ENCODE data around the gene SDK1. TPM values are rescaled to one million over a fixed set of nuclear protein-coding genes. Genes with fewer than 3 reads are reported as not detected.

SDK1 gene
- total and polyA plus RNA-seq, 12 donors, result 1.0 to 5.3 (median 3.2) TPM

DNA sequence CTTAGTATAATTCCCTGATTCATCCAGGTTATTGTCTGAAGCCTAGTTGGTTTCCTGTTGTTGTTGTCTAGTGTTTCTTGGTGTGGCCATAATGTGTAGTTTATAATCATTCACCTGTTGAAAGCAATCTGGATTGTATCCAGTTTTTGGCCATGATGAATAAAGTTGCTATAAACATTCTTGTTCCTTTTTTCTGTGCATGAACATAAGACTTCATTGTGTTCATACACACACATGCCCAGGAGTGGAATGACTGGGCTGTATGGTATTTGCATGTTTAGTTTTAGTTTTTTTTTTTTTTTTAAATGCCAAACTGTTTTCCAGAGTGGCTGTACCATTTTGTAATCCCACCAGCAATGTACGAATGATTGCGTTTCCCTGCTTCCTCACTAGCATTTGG is 349.8 kb downstream of the SDK1 start:
- no peaks in the 10 kb centered on the region for H3K36me3 ChIP-seq
- ATAC-seq (no peak), DNase-seq (no peak)
- H3K27ac ChIP-seq, result no peak overlapping the region
- no peaks in the 10 kb centered on the region for H3K4me1 ChIP-seq
- intact Hi-C loops (cut with DNase I), result no loop called here
- H3K4me3 ChIP-seq, result no peak overlapping the region
- no peaks in the 10 kb centered on the region for H3K9me3 ChIP-seq
- TF ChIP-seq, protein P1, sequence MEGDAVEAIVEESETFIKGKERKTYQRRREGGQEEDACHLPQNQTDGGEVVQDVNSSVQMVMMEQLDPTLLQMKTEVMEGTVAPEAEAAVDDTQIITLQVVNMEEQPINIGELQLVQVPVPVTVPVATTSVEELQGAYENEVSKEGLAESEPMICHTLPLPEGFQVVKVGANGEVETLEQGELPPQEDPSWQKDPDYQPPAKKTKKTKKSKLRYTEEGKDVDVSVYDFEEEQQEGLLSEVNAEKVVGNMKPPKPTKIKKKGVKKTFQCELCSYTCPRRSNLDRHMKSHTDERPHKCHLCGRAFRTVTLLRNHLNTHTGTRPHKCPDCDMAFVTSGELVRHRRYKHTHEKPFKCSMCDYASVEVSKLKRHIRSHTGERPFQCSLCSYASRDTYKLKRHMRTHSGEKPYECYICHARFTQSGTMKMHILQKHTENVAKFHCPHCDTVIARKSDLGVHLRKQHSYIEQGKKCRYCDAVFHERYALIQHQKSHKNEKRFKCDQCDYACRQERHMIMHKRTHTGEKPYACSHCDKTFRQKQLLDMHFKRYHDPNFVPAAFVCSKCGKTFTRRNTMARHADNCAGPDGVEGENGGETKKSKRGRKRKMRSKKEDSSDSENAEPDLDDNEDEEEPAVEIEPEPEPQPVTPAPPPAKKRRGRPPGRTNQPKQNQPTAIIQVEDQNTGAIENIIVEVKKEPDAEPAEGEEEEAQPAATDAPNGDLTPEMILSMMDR (IDR thresholded peaks at IDR 0.05), result no peak
- 90 to 92% methylated on average over 2 of the region's 2 CpGs for WGBS, 2 donors
- no peaks in the 10 kb centered on the region for H3K27me3 ChIP-seq

DNA sequence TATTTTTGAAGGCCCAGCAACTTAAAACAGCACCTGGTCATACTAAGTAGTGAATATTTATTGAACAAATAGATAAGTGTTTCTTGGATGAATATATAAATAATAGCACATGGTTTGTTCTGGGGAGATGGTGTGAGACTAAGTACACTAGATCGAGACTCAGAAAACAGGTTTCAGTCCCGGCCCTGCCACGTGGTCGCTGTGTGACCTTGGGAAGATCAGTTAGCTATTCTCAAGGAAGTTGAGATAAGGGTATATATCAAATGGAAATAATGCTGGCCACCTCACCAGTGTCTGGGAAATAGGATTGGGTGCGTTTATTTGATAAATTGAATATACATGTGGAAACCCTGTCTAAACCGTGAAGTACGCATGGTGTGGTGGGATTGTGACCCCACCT is 354.6 kb downstream of the SDK1 start:
- no peak overlapping the region for H3K27ac ChIP-seq
- no peaks in the 10 kb centered on the region for H3K4me1 ChIP-seq
- TF ChIP-seq, protein P1 (IDR thresholded peaks at IDR 0.05), result no peak
- intact Hi-C loops (cut with DNase I), result no loop called here
- H3K4me3 ChIP-seq, result no peak overlapping the region
- no peak for ATAC-seq
- DNase-seq, result no peak
- H3K36me3 ChIP-seq, result no peaks in the 10 kb centered on the region
- no peaks in the 10 kb centered on the region for H3K27me3 ChIP-seq
- 78 to 86% methylated on average over 7 of the region's 7 CpGs for WGBS, 2 donors
- no peaks in the 10 kb centered on the region for H3K9me3 ChIP-seq

DNA sequence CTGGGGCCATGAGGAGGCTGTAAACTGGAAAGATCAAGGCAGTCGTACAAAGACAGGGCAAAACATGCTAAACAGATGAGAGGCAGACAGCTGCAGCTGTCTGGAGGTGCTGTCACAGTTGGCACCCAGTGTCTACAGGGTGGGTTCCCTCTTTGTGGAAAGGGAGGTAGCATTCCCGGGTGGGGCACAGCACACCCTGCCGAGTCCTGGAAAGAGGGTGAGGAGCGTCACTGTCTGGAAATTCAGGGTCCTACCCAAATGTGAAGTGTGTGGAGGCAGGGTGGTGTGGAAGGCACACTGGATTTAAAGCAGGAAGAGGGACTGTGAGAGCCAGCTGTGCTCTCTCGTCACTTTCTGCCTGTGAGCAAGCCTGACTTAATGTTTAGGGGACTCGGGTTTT is 356.2 kb downstream of the SDK1 start:
- TF ChIP-seq, protein P1 (IDR thresholded peaks at IDR 0.05), result no peak
- ATAC-seq, result no peak
- Histone ChIP-seq H3K9me3 (no peaks in the 10 kb centered on the region), H3K4me3 (no peak overlapping the region), H3K36me3 (no peaks in the 10 kb centered on the region), H3K27me3 (no peaks in the 10 kb centered on the region), H3K27ac (no peak overlapping the region), H3K4me1 (no peaks in the 10 kb centered on the region)
- intact Hi-C loops (cut with DNase I), result no loop called here
- 72 to 77% methylated on average over 6 of the region's 6 CpGs for WGBS, 2 donors
- no peak for DNase-seq

DNA sequence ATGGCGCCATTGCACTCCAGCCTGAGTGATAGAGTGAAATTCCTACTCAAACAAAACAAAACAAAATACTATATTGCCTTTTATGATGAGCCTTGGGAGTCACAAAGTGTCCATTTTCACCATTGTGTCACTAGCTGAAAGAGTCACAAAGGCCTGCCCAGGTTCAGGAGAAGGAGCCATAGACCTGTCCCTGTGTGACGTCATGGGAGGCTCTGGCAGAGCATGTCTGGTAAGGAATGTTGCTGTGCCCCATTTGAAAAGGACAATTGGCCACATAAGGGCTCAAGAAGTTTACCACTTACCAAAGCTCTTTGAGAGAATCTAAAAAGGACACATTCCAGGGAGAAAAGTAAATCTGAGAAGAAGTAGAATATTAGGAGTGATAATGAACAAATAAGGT is 367.7 kb downstream of the SDK1 start:
- no peak for ATAC-seq

More for the DNA sequence above, 367.7 kb downstream of the SDK1 start:
- Histone ChIP-seq H3K9me3 (no peaks in the 10 kb centered on the region), H3K36me3 (no peaks in the 10 kb centered on the region), H3K27me3 (no peaks in the 10 kb centered on the region), H3K27ac (no peak overlapping the region), H3K4me1 (no peaks in the 10 kb centered on the region), H3K4me3 (no peak overlapping the region)
- 88 to 90% methylated on average over 2 of the region's 2 CpGs for WGBS, 2 donors
- DNase-seq, result no peak
- TF ChIP-seq, protein P1 (IDR thresholded peaks at IDR 0.05), result no peak
- intact Hi-C loops (cut with DNase I), result no loop called here

Measured in heart right ventricle (tissue), 16 donors.